GM04503 (cell line): Measurements from ENCODE around the gene AGBL4.

Experiments
- DNase-seq: peaks from one replicate; pipeline ENCODE4 v3.0.0-alpha.2; 2012; ENCODE audit warnings: low read depth

The AGBL4 gene

GRCh38 chr1:49183489-49183888, 840.3 kb downstream of the AGBL4 start:
- no peak for DNase-seq

GRCh38 chr1:49181033-49181432, 842.7 kb downstream of the AGBL4 start:
- DNase-seq, result no peak

- DNase-seq, result no peak
Observed at GRCh38 chr1:49171941-49172593, 851.7 kb downstream of the AGBL4 start.

GRCh38 chr1:49166031-49166430, 857.7 kb downstream of the AGBL4 start:
- DNase-seq, result no peak

- DNase-seq, result peak; percentile 25
Observed at GRCh38 chr1:49163031-49163430, 860.7 kb downstream of the AGBL4 start.

- no peak for DNase-seq
Observed at GRCh38 chr1:49160677-49161076, 863.1 kb downstream of the AGBL4 start.

GRCh38 chr1:49136738-49137251, 887.0 kb downstream of the AGBL4 start:
- no peak for DNase-seq

GRCh38 chr1:49125746-49126145, 898.0 kb downstream of the AGBL4 start:
- no peak for DNase-seq

- no peak for DNase-seq
Observed at GRCh38 chr1:49111931-49112330, 911.8 kb downstream of the AGBL4 start.

GRCh38 chr1:49106445-49106844, 917.3 kb downstream of the AGBL4 start:
- DNase-seq, result peak; percentile 16

GRCh38 chr1:49104575-49104974, 919.2 kb downstream of the AGBL4 start:
- DNase-seq, result no peak

- peak; percentile 70 for DNase-seq
Observed at GRCh38 chr1:49102752-49103151, 921.0 kb downstream of the AGBL4 start.

GRCh38 chr1:49098866-49099265, 924.9 kb downstream of the AGBL4 start:
- no peak for DNase-seq

- no peak for DNase-seq
Observed at GRCh38 chr1:49086327-49086726, 937.4 kb downstream of the AGBL4 start.

GRCh38 chr1:49085079-49085478, 938.7 kb downstream of the AGBL4 start:
- DNase-seq, result no peak

- peak; percentile 81 for DNase-seq
Observed at GRCh38 chr1:49060766-49061165, 963.0 kb downstream of the AGBL4 start.

- DNase-seq, result no peak
Observed at GRCh38 chr1:49059087-49059486, 964.7 kb downstream of the AGBL4 start.

GRCh38 chr1:49052102-49052501, 971.7 kb downstream of the AGBL4 start:
- no peak for DNase-seq

GRCh38 chr1:49051647-49052046, 972.1 kb downstream of the AGBL4 start:
- DNase-seq, result no peak

GRCh38 chr1:49050041-49050440, 973.7 kb downstream of the AGBL4 start:
- DNase-seq, result no peak

- no peak for DNase-seq
Observed at GRCh38 chr1:49048188-49048587, 975.6 kb downstream of the AGBL4 start.

GRCh38 chr1:49046305-49046704, 977.4 kb downstream of the AGBL4 start:
- DNase-seq, result no peak

GRCh38 chr1:49045371-49045770, 978.4 kb downstream of the AGBL4 start:
- no peak for DNase-seq

GRCh38 chr1:49036700-49037099, 987.1 kb downstream of the AGBL4 start:
- no peak for DNase-seq
